B cell (primary cell): ENCODE data around the gene MUC6.

Source experiments
- CTCF ChIP-seq: fragments of 200-600 bp; IDR thresholded peaks from one replicate; pipeline ENCODE4 v1.8.0; 2022; ENCODE audit warnings: antibody characterized with exemption, mild to moderate bottlenecking
- EZH2 ChIP-seq: IDR thresholded peaks from 2 replicates; pipeline ENCODE4 v1.6.1; 2012; ENCODE audit warnings: borderline replicate concordance, low read depth, mild to moderate bottlenecking, moderate library complexity, low read length; ENCODE audit not compliant: insufficient read depth, poor library complexity, severe bottlenecking

DNA sequence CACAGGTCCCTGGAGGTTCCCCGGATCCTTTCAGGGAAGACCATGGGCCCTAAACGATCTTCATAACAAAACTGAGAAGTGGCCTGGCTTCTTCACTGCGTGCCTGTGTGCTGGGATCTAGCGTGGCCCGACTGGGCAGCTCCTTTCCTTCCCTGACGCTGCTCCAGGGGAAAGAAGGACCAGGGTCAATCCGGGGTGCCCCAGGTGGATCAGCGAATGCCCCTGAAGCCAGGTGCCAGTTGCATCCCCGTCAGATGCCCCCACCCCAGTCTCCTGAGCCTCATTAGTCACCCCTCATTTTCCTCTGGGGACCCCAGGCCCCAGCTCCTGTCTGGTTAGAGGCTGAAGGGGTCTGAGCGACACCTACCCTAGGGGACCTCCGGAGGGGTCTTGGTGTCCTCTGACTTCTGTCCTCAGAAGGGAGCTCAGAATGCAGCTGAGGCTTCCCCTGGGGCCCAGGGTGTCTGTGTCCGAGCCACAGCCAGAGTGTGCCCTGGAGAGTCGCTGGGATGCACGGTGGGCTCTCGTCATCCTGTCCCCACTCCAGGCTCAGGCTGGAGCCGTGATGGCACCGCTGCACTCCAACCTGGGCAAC is 18.7 kb upstream of the MUC6 start:
- TF ChIP-seq CTCF, result no peak
- no peak for TF ChIP-seq EZH2
